Measurements from ENCODE around the gene CDK14.

The CDK14 gene

DNA sequence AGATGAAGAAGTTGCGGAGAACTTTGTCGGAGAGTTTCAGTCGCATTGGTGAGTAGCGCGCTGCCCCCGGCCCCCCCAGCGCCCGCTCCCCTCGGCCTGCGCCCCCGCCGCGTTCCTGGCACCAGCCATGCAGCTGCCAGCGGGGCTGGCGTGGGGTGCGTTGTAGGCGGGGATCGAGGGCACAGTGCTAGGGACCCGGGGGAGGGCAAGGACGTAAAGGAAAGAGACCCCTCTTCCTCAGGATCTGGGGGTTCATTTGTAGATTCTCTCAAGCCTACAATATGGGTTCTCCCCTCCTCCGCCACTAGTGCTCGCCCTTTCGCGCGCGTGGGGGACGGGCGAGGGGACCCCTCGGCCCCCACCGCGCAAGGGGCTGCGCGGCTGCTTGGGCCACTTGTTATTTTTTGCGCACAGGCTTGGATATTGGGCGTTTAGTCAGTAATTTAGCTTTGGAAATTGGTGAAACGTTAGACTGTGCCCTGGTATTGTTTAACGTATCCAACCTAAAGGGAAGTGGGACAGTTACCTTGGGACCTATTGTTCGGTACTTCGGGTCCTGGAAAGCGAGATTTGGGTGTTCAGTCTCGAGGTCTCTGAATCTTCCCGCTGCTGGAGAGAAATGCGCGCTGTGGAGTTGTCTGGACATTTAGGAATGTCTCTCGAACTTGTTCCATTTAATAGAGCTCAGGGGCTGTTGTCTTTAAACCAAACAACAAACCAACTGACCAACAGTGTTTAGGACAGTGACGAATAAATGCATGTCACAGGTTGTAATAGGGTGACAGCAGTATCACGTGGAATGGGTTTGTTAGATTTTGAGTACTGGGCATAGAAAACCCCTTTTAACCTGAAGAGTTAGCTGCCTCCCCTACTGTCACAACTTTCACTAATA, 796 bp downstream of the CDK14 start:
- no peak for DNase-seq (ENCODE audit: low read depth in 2 of 2)

DNA sequence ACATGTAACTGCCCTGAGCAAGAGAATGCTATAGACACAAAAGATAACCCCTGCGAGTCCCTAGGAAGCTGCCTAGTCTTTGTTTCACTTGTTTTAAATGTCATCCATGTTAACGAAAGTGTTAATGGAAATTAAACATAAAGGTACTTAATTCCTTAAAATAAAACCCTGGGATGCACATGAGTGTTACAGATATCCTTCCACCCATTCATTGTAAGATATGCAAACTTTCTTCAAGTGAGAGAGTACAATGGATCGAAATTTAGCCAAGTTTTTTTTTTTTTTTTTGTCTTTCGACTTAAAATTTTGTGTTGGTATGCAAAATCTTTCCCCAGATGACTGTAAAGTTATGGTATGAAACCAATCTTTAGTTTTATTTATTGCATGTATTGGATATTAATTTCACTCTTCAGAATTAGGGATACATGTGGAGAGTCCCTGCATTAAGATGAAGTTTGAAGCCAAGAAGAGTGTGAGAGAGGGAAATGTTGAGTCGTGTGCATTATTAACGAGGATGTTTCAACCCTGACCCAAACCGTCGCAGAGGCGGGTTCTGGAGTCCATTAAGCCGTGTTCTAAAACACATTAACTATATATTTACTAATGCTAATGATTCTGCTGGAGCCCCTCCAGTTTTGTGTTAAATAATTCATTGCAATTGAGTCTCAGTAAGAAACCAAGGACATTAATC, 1.6 kb downstream of the CDK14 start:
- no peak for DNase-seq (ENCODE audit: low read depth in 2 of 2)

DNA sequence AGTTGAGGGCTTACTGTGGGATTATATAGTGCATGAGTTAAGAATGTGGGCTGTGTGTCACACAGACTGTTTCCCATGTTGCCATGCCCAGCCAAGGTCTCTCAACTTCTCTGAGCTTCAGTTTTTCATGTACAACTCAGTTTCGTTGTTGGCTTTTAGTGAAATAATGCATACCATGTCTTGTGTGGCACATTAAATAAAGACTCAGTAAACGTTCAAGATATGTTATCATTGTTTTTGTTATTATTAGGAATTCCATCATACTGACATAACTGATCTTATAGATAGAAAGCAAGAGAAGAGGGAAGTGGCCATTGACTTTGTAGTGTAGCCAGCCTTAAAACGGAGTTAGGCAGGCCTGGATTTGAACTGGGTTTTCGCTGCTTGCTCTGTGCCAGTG, 2.9 kb downstream of the CDK14 start:
- no peak for DNase-seq (ENCODE audit: low read depth in 2 of 2)

DNA sequence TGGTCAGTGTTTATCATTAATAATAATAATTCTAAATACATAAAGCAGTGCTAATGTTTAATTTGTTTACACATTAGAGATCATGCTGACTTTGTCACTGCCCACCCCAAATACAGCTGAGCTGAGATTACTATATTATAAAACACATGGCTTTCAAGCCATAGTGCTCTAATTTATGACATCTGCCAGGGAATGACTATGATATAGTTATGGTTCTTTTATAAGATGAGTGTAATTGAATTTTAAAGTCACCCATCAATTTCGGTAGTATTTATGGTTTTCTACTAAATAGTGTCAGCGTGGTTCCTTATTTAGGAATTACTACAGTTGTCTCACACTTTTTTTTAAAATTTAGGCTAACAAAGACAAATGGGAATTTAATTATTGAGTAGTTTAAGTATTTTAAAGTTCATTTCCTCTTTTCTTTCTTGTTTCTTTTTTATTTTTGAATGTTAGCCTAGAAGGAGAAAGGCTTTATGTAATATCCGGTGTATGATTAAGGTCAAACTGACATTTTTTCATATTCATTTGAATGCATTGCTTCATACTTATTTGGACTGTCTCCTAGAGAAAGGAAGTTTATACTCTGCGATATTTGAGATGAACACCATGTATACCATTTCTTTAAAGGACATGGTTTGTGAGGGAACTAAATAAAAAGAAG, 3.9 kb downstream of the CDK14 start:
- DNase-seq (ENCODE audit: low read depth in 2 of 2) = no peak

DNA sequence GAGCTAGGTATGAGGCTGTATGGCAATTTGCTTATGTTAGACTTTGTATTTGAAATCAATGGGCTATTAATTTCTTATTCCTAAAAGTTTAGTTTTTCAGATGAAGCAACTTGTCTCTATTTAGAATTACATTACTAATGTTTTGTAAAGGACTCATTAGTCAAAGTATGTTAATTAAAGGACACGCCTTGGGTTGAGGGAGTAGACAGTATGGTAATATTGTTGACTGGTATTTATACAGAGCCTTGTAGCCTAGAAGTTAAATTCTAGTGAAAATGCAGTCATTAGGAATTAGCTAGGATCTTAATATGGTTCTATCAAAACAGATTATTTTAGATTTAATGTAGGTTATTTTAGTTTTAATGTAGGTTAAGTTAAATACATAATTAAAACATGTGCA, 6.2 kb downstream of the CDK14 start:
- no peak for DNase-seq (ENCODE audit: low read depth in 2 of 2)

DNA sequence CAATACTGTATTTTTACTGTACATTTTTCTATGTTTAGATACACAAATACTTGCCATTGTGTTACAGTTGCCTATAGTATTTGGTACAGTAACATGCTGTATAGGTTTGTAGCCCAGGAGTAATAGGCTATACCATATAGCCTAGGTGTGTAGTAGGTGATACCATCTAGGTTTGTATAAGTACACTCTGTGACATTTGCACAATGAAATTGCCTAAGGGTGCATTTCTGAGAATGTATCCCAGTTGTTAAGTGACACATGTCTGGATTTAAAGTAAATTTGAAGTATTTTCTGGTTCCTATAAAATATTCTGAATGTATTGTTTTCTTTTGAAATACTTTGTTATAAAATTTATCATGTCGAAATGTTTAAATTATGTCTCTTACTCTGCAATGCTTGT, 7.2 kb downstream of the CDK14 start:
- no peak for DNase-seq (ENCODE audit: low read depth in 2 of 2)

DNA sequence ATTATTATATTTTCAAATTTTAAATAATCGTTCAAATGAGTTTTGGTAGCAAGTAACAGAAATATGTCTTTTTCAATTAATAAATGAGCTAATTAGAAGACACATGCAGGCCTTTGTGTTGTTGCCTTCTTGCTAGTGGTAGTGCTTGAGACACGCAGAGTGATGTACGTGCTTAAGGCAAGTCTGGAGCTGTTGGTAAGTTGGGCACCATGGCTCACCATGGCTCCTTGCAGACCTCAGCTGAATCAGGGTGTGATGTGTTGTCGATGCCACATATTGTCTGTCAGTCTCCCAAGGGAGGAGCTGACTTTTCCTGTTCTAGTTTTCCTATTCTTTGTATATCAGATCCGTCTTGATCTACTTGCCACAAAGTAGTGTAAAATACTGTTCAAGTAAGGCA, 8.3 kb downstream of the CDK14 start:
- no peak for DNase-seq (ENCODE audit: low read depth in 2 of 2)

DNA sequence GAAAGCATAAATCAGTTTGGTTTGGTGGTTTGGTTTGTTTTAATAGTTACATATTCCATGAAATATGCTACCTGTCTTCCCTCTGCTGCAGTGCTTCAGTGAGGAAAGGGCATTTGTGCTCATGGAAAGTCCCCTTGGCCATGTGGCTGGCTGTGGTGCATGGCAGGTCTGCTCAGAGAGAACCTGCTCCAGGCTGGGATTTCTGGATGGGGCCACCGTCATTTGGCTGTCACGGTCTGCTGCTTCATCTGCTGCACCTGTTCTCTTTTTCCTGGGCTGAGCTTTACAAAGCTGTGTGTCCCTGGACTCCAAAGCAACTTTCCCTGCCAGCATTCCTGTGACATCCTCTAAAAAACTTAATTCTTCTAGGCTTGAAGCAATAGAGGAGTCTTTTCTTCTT, 8.9 kb downstream of the CDK14 start:
- DNase-seq (ENCODE audit: low read depth in 2 of 2) = no peak

DNA sequence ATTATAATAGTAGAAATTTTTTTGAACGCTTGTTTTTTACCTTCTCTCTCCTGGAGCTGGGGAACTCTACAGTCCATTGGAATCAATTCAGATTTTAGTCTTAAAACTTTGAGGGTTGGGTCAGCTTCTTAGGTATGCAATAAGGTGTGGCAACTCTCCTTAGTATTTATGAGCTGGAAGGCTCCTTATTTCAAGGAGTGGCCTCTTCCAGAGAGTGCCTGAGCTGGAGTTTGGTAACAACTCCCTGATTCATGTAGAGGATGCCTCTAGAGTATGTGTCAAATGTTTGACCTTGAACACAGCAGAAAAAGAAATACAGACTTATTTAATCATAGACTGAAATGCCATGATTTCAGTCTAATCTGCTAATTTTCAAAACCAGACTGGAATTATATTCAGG, 11.1 kb downstream of the CDK14 start:
- no peak for DNase-seq (ENCODE audit: low read depth in 2 of 2)

DNA sequence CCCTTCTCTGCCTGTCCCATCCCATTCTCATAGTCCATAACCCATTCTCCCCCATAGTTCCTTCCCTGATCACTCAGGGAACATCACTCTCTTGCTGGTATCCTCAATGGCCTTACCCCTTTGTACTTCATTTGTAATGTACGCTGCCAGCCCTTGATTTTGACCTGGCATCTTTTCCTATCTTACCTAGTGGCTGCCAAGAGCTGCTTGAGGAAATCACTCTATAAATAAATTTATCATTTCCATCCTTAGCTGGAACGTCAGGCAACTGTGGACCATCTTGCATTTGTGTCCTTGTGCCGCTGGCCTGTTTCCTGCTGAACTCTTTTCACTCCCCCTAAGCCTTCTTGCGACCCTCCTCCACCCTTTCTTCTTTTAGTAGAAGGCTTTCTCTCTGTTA, 14.0 kb downstream of the CDK14 start:
- no peak for DNase-seq (ENCODE audit: low read depth in 2 of 2)

DNA sequence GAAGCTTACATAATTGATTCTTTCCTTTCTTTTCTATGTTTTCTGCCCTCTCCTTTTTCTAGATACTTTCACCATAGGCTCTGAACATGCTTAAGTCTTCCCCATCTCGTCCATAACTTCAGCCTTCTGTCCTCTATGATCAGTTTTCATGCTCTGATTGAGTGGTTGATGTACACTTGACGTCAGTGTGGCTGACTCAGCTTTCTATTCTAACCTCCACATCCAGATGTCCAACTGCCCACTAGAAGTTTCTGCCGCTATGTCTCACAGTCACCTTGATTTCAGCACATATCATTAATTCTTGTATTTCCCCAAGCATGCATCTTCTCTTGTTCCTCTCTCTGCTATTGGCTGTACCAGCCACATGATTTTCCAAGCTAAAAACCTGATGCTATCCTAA, 15.0 kb downstream of the CDK14 start:
- no peak for DNase-seq (ENCODE audit: low read depth in 2 of 2)

DNA sequence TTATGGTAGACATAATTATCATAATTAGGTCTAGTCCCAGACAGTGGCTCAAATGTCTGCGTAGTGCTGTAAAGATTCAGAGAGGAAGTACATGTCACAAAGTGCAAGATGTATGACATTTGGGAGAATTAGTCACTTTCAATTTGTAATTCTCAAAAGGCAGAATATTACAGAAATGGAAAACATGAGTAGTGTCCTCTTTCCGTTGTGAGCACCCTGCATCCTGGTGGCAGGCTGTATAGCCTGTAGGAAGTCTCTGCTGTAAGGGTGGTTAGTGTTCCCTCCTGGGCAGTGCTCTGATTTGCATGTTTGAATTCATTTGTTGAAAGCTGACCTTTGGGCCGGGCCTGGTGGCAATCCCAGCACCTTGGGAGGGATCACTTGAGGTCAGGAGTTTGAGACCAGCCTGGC, 17.0 kb downstream of the CDK14 start:
- DNase-seq (ENCODE audit: low read depth in 2 of 2) = no peak

DNA sequence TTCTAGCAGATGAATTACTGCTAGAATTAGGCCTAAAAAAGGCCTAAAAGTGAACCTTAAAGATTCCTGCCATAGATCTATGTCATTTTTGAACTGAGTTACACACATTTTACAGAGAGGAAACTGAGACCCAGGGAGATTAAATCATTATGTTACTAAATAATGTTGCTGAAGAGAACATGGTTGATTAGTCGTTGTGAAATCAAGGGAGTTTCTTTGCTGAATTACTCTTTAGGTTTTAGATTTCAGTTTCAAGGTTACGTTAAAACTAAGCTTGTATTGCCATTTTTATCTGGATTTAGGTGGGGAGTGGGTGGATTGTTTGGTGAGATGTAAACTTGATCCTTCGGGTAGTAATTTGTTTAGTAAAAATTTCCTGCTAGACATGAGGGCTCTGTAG, 21.3 kb downstream of the CDK14 start:
- no peak for DNase-seq (ENCODE audit: low read depth in 2 of 2)

DNA sequence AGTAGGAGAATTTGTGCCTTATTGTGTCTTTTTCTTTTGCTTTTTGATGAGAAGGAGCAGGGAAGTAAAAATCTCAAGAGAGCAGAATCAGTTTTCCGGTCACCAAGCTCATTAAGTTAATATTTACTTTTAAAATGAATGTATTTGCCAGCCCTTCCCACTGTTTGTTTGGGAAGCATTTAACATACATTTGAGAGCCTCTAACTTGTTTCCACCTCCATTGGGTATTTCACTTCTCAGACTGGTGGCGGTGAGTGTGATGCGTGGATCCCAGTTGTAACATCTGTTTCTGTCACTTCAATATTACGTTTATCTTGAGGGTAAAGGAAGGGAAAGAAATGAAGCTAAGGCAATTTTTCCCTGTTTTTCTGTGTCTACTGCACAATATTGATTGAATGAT, 22.8 kb downstream of the CDK14 start:
- DNase-seq (ENCODE audit: low read depth in 2 of 2) = no peak

DNA sequence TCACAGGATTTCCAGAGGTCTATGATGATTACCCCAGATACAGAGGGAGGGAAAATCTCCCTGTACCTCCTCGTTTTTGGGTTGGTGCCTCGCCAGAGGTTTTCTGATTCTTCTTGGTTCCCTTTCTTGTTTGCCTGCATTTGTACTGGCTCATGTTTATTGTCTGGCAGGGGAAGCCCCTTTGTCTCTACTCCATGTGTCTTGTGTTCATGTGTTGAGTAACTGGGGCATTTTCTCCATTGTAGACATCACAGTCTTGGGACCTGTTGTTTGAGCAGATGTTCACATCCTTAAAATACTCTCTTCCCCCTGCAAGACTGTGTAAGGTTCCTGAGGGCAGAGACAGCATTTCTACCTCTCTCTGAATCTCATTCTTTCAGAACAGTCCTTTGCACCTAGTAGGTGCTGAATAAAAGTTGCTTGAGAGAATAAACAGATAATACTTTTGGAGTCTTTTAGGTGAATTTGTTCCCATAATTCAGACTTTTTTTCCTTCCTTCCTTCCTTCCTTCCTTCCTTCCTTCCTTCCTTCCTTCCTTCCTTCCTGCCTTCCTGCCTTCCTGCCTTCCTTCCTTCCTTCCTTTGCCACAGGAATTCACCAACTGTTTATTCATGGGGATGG, 25.1 kb downstream of the CDK14 start:
- no peak for DNase-seq (ENCODE audit: low read depth in 2 of 2)

DNA sequence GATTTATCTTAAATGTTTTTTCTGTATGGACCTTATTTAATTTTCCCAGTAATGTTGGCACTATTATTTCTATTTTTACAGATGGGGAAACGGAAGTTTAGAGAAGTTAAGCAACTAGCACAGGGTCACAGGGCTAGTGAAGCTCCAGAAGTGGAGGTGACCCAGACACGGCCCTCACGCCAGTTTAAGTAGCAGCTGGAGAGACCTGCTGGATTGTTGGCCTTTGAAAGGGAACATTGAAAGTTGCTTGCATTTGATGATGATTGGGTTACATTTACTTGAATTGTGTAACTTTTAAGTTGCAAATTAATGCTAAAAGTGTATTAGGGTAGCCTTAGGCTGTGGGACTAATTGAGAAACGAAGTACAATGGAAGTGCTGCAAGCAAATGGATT, 25.6 kb downstream of the CDK14 start:
- DNase-seq (ENCODE audit: low read depth in 2 of 2) = no peak

DNA sequence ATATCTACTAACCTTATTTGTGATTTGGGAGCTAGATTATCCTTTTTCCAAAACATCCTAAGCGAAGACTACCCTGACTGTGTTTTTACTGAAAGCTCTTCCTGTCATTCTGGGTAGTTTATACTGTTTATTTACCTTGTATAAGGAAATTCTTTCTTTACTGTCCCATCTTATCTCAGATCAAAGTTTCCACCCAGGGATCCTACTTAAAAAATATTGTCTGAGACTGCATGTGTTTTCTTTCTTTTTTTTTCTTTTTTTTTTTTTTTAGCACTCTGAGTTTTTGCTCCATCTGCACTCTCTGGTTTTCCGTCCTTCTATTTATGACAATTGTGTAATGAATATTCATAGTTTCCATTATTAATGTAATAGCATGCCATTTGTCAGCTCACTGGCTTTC, 26.5 kb downstream of the CDK14 start:
- DNase-seq (ENCODE audit: low read depth in 2 of 2) = no peak

DNA sequence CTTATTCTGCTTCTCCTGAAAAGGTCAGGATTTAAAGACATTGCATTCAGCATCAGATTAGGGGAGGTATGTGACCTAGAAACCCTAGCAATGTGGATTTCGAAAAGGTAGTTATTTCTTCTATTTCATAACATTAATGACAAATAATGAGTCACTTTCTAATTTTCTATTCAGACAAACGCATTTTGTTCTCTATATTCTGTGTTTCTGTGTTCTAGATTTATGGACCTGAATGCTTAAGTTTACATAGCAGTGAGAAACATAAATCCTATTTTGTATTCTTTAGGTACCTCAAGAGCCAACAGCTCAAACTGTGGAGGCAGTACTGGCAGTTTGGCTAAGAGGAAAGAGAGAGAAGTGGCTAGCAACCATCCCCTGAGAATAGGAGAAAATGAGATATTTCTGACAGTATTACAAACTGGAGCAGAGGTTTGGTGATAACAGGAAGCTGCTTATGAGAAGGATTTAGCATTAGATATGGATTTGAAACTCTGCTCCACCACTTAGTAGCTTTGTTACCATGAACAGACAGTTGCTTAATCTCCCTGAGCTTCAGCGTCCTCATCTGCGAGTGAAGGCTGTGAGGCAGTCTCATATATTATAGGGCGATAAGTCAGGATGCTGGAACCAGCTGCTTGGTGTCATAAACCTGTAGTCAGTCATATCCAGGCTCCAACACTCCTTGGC, 28.2 kb downstream of the CDK14 start:
- DNase-seq (ENCODE audit: low read depth in 2 of 2) = no peak

DNA sequence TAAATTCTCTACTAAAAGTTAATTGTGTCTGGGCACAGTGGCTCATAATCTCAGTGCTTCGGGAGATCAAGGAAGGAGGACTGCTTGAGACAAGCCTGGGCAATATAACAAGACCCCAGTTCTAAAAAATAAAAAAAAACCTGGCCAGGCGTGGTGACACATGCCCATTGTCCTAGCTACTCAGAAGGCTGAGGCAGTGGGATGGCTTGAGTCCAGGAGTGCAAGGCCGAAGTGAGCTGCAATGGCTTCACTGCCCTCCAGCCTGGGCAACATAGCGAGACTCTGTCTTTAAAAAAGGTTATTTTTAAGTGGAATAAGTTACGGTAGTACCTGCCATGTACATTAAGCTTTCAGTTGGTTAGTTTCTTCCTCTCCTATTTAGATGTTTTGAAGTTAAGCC, 28.9 kb downstream of the CDK14 start:
- no peak for DNase-seq (ENCODE audit: low read depth in 2 of 2)

DNA sequence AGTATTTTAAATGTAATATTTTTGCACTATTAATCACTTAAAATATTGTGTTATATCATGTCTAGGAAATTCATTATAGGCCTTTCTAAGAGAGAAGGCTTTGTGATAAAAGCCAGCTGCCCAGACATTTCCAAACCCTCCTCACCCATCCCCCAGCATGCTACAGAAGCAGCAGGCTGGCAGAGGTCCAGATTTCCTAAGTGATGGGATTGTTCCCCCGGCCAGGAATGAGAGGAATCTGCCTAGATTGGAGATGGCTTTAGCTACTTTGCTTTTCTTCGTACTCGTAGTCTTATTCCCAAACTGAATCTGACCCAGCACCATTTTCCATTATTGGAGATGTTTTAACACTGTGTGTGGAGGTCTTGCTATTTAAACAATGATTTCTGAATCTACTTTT, 29.4 kb downstream of the CDK14 start:
- DNase-seq (ENCODE audit: low read depth in 2 of 2) = no peak

DNA sequence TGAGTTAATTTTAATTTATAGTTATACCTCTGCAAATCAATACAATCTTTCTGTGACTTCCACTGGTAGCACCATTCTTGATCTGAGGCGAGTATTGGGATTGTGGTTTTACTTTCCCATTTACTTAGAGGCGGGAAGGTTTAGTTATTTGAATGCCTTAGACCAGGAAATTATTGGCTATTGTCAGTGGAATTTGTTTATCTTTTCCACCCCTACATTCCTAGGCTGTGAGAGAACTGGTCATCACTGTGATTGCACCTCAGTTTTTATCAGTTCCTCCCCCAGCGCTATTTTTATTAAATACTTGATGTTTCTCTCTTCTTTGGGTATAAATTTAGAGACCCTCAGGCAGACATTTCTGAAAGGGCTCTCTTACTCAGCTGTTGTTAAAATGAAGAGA, 29.9 kb downstream of the CDK14 start:
- no peak for DNase-seq (ENCODE audit: low read depth in 2 of 2)
